ENCODE results near the gene CIBAR2.

DNA sequence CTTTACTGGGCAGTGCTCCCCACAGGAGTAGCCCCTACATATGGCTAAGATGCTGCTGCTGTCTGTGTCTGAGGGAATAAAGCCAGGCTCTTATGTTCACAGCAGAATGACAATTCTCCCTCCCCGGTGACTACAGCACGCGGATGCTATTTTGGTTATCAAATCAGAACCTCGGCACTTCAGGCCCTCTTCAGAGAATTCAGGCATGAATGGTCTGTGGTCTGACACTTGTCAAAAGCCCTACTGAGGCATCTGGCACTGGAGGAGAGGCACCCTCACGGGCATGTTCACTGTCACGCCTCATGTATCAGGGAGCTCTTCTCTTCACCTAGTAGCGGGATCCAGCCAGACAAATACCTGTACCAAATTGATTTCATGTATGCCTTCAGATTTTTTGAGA lies 54.3 kb downstream of the CIBAR2 start:
- TF ChIP-seq, protein P1, sequence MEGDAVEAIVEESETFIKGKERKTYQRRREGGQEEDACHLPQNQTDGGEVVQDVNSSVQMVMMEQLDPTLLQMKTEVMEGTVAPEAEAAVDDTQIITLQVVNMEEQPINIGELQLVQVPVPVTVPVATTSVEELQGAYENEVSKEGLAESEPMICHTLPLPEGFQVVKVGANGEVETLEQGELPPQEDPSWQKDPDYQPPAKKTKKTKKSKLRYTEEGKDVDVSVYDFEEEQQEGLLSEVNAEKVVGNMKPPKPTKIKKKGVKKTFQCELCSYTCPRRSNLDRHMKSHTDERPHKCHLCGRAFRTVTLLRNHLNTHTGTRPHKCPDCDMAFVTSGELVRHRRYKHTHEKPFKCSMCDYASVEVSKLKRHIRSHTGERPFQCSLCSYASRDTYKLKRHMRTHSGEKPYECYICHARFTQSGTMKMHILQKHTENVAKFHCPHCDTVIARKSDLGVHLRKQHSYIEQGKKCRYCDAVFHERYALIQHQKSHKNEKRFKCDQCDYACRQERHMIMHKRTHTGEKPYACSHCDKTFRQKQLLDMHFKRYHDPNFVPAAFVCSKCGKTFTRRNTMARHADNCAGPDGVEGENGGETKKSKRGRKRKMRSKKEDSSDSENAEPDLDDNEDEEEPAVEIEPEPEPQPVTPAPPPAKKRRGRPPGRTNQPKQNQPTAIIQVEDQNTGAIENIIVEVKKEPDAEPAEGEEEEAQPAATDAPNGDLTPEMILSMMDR (IDR thresholded peaks at IDR 0.05): no peak
- TF ChIP-seq POLR2AphosphoS5 (IDR thresholded peaks at IDR 0.05): no peak
- TF ChIP-seq POLR2A (IDR thresholded peaks at IDR 0.05; ENCODE audit: low read depth): no peak

All from esophagus muscularis mucosa (tissue), 3 donors.